AG09309 (cell line): ENCODE data around the gene TPPP.

Source experiments
- DNase-seq: peaks from one replicate; pipeline ENCODE4 v3.0.0-alpha.2; 2010; ENCODE audit warnings: low read depth
- H3K4me3 ChIP-seq: 2 replicates; pipeline ENCODE4 v1.5.1; 2011; ENCODE audit warnings: mild to moderate bottlenecking, low read depth, low read length, moderate library complexity; ENCODE audit not compliant: control insufficient read depth
- TF ChIP-seq, protein P1 (sequence below): IDR thresholded peaks from 2 replicates; pipeline ENCODE4 v1.5.1; 2011; ENCODE audit warnings: mild to moderate bottlenecking, low read depth, low read length, inconsistent platforms; ENCODE audit not compliant: insufficient read depth, control insufficient read depth; ENCODE audit errors: missing control alignments

Gene TPPP

DNA sequence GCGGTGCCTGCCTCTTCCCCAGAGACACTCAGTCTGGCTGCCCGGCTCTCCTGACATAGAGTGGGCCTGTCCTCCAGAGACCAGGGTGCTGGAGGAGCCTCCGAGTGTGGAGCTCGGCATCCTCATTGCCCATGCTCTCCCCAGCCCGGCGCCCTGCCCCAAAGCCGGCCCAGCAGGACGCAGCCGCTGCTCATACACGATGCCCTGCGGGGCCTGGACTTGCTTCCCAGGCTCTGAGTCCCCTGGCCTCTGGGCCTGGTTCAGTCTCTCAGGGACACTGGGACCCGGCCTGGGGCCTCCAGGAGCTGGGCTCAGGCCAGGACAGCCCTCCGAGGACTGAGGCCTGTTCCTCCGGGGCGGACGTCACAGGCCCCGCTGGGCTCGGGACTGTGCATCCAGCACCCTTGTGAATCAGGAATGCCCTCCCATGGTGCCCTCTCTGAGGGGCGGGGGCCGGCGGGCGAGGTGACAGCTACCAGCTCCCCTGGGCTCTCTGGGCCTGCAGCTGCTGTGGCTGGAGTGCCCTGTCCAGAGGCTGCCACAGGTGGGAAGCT, 23.2 kb downstream of the TPPP start:
- no peak overlapping the region for H3K4me3 ChIP-seq
- TF ChIP-seq, protein P1, sequence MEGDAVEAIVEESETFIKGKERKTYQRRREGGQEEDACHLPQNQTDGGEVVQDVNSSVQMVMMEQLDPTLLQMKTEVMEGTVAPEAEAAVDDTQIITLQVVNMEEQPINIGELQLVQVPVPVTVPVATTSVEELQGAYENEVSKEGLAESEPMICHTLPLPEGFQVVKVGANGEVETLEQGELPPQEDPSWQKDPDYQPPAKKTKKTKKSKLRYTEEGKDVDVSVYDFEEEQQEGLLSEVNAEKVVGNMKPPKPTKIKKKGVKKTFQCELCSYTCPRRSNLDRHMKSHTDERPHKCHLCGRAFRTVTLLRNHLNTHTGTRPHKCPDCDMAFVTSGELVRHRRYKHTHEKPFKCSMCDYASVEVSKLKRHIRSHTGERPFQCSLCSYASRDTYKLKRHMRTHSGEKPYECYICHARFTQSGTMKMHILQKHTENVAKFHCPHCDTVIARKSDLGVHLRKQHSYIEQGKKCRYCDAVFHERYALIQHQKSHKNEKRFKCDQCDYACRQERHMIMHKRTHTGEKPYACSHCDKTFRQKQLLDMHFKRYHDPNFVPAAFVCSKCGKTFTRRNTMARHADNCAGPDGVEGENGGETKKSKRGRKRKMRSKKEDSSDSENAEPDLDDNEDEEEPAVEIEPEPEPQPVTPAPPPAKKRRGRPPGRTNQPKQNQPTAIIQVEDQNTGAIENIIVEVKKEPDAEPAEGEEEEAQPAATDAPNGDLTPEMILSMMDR: no peak
- DNase-seq: no peak

DNA sequence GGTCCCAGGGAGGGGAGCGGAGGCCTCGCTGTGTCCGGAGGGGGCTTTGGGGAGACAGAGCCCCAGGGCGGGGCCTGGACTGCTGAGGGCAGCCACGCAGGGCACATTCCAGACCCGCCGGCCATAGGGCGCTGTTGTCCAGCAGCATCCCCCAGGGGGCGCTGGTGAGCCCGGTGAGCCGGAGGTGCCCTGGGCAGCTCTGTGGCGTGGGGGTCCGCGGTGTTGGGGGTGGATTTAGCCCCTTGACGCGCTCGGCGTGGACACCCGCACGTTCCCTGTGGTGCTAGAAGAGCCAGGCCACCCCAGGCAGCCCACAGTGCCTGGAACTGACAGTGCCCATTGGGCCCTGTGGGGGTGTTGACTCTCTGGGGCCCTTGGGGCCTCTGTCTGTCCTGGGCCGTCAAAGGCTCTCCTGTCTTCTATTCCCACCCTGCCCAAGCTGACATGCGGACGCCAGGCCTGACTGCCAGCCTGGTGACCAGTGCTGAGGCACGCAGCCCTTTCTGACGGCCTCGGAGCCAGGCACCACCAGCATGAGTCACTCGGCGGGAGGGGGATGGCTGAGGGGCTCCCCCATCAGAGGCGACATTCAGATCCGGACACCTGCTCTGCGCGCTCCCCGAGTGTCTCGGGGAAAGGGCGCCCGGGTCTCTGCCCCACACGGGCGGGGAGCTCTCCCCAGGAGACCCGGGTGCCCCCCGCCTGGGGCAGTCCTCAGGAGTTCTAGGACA, 23.9 kb downstream of the TPPP start:
- DNase-seq: no peak
- TF ChIP-seq, protein P1: peak; percentile 61
- H3K4me3 ChIP-seq: no peak overlapping the region

DNA sequence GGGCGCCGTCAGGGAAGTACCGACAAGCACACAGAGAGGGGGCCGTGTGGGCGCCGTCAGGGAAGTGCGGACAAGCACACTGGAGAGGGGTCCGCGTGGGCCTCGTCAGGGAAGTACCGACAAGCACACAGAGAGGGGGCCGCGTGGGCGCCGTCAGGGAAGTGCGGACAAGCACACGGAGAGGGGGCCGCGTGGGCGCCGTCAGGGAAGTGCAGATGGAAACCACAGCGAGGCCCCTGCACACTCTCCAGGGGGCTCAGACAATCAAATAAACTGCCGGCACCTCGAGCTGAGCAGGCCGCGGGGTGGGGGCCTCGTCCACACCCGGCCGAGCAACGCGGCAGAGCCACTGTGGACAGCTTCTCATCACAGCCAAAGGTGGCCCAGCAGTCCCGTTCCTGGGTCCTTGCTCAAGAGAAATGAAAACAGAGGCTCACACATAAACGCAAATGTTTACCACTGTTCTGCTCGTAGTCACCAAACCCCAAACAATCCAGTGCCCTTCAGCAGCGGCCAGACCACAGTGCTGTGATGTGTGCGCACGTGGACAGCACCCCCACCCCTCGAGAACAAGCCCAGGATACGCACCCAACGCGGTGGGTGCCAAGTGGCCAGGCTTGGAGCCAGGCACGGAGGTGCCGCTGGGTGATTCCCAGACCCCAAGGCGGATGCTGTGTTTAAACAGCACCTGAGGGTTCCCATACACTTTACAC, 24.7 kb downstream of the TPPP start:
- TF ChIP-seq, protein P1: no peak
- DNase-seq: no peak
- H3K4me3 ChIP-seq: no peak overlapping the region

DNA sequence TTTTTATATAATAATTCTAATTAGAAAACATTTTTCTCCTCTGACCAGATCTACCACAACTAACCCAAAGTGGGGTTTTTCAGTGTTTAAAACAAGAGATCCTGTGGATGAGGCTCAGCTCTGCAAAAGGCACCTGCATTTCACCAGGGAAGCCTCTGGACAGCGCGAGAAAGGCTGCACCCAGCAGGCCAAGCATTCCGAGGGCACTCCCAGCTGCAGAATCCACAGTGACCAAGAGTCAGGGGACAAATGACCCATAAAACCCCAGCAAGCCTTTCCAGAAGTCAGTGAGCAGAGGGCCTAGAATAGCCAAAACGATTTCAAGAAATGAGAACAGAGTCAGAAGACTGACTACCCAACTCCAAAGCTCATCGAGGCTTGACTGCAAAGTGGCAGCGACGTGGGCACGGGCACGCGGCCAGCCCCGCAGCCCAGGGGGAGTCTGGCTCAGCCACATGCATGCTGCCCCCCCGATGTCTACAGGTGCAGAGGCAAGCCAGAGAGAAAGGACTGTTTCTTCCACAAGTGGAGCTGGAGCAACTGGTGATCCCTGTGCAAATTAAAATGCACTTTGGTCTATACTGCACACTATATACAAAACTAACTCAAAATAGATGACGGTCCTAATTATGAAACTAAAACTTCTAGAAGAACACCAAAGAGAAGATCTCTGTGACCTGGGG, 26.2 kb downstream of the TPPP start:
- no peak overlapping the region for H3K4me3 ChIP-seq
- DNase-seq: no peak
- TF ChIP-seq, protein P1: no peak

DNA sequence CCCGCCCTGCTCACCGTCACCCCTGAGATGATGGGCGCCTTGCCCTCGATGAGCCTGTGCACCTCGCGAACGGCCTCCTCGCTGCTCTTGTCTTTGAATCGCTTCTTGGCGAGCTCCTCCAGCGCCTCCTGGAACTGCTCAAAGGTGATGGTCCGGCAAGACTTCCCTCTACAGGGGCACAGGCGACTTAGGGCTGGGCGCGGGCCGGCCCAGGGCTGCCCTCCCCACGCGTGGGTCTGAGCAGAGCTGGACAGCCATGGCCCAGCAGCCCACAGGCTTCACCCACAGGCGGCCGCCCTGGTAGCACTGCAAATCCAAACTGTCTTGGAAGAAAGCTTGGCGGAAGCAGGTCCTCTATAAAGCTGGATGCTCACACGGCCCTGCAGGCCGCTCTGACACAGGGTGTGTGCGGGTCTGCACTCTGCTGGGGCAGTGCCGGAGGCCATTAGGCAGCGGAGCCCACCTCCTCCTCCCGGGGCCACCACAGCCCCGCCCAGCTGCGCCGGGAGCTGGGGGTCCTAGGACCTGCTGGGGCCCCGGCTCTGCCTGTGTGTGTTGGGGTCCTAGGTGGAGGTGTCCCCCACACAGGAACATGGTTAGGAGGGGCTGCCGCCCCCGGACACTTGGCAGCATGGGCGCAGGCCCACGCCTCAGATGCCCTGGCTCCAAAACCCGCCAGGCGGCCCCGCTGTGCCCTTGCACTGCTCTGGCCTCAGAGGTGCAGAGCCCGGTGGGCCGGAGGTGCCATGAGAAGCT, 27.0 kb downstream of the TPPP start:
- H3K4me3 ChIP-seq: no peak overlapping the region
- no peak for DNase-seq
- TF ChIP-seq, protein P1: no peak

DNA sequence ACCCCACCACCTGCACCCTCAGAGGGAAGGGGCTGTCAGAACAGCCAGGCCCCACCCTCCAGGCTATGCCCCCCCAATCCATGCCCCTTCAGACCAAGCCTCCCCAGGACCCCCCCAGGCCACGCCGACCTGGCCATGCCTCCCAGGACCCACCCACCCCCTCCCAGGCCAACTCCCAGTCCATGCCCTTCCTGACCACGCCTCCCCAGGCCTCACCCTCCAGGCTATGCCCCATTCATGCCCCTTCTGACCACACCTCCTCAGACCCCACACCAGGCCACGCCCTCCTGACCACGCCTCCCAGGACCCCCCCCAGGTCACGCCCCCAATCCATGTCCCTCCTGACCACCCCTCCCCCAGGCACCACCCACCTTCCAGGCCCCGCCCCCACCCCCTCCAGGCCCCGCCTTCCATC, 27.6 kb downstream of the TPPP start:
- no peak overlapping the region for H3K4me3 ChIP-seq
- TF ChIP-seq, protein P1: no peak
- DNase-seq: no peak
